Mesendoderm (in vitro differentiated cells): ENCODE results near the gene TIAL1.

Experiments used
- DNase-seq: peaks from one replicate; pipeline ENCODE4 v3.0.0; 2013
- H2AK5ac ChIP-seq: 2 replicates; pipeline ENCODE4 v1.6.1; 2013; ENCODE audit warnings: low read length, inconsistent platforms
- H2BK120ac ChIP-seq: 2 replicates; pipeline ENCODE4 v1.6.1; 2013; ENCODE audit warnings: low read depth, mild to moderate bottlenecking, low read length, moderate library complexity, mixed read lengths
- H2BK15ac ChIP-seq: replicated peaks from 2 replicates; pipeline ENCODE4 v1.6.1; 2013; ENCODE audit warnings: low read depth, mild to moderate bottlenecking, moderate library complexity
- H2BK5ac ChIP-seq: 2 replicates; pipeline ENCODE4 v1.6.1; 2013; ENCODE audit warnings: low read length, inconsistent platforms
- H3K18ac ChIP-seq: 2 replicates; pipeline ENCODE4 v1.6.1; 2013; ENCODE audit warnings: mild to moderate bottlenecking, low read length, mixed read lengths
- H3K23ac ChIP-seq: one replicate; pipeline ENCODE4 v1.6.1; 2013; ENCODE audit warnings: low read length
- H3K27ac ChIP-seq: 2 replicates; pipeline ENCODE4 v1.5.1; 2013; ENCODE audit warnings: low read depth, mild to moderate bottlenecking, inconsistent platforms, low read length, moderate library complexity
- H3K27me3 ChIP-seq: 2 replicates; pipeline ENCODE4 v1.6.1; 2013; ENCODE audit warnings: low read length, control low read depth, mild to moderate bottlenecking, inconsistent platforms; ENCODE audit not compliant: insufficient read depth, poor library complexity
- H3K36me3 ChIP-seq: 2 replicates; pipeline ENCODE4 v1.6.1; 2013; ENCODE audit warnings: low read length, inconsistent platforms; ENCODE audit not compliant: control insufficient read depth, insufficient read depth
- H3K4ac ChIP-seq: one replicate; pipeline ENCODE4 v1.6.1; 2013; ENCODE audit warnings: low read depth, mild to moderate bottlenecking, low read length, moderate library complexity
- H3K4me1 ChIP-seq: 2 replicates; pipeline ENCODE4 v1.6.1; 2013; ENCODE audit warnings: low read depth, low read length, inconsistent platforms; ENCODE audit not compliant: control insufficient read depth
- H3K4me2 ChIP-seq: 2 replicates; pipeline ENCODE4 v1.6.1; 2013; ENCODE audit warnings: low read length
- H3K4me3 ChIP-seq: 2 replicates; pipeline ENCODE4 v1.5.1; 2013; ENCODE audit warnings: mild to moderate bottlenecking, low read length
- H3K56ac ChIP-seq: one replicate; pipeline ENCODE4 v1.6.1; 2013; ENCODE audit warnings: low read length
- H3K79me1 ChIP-seq: 2 replicates; pipeline ENCODE4 v1.6.1; 2013; ENCODE audit warnings: low read length, inconsistent platforms
- H3K79me2 ChIP-seq: 2 replicates; pipeline ENCODE4 v1.6.1; 2013; ENCODE audit warnings: mild to moderate bottlenecking, low read length; ENCODE audit not compliant: control insufficient read depth, insufficient read depth
- H3K9ac ChIP-seq: 2 replicates; pipeline ENCODE4 v1.6.1; 2013; ENCODE audit warnings: low read length, inconsistent platforms
- H4K5ac ChIP-seq: one replicate; pipeline ENCODE4 v1.6.1; 2013; ENCODE audit warnings: low read length
- H4K8ac ChIP-seq: one replicate; pipeline ENCODE4 v1.6.1; 2013; ENCODE audit warnings: low read depth, mild to moderate bottlenecking, control low read depth, low read length, moderate library complexity
- WGBS: extraction: QIAGEN DNeasy Blood & Tissue Kit; methylation state at CpG from one replicate; pipeline ENCODE4 v1.1.7; 2013; ENCODE audit warnings: low lambda C conversion rate, missing lambda C conversion rate; ENCODE audit not compliant: insufficient coverage; ENCODE audit errors: extremely low coverage; 5-methylcytosine and 5-hydroxymethylcytosine counted together

TIAL1 gene

GRCh38 chr10:119526621-119527592 lies 69.9 kb downstream of the TIAL1 start:
- H4K8ac ChIP-seq: no peak overlapping the region
- no CpG with 5 or more reads among the region's 18 CpGs for WGBS

DNA sequence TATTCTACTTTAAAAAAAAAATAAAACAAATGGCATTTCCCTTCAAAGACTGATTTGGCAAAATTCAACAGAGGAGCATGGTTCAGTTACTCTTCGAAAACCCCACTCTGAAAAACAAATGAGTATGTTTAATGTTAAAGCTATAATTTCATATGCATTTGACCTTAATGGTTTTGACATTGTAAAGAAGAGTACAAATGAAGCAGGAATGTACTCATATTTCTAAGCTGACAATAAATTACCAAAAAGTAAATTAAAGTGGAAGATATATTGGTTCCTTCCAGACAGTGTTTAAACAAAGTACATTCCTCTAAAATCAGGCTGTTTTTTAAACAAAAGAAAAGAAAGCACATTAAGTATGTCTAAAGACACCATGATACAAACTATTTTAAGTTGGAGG lies 70.6 kb downstream of the TIAL1 start:
- Histone ChIP-seq H4K8ac (no peak overlapping the region), H3K23ac (no peak overlapping the region), H2BK5ac (no peak overlapping the region), H3K27me3 (no peaks in the 10 kb centered on the region), H3K4me3 (no peak overlapping the region), H3K9ac (no peak overlapping the region), H2AK5ac (no peak overlapping the region), H3K27ac (no peak overlapping the region), H4K5ac (no peak overlapping the region), H3K18ac (no peak overlapping the region), H3K4me2 (no peak overlapping the region), H3K79me1 (no peaks in the 10 kb centered on the region), H3K79me2 (no peaks in the 10 kb centered on the region), H3K4me1 (no peaks in the 10 kb centered on the region), H2BK120ac (no peak overlapping the region), H2BK15ac (no peak overlapping the region), H3K36me3 (no peaks in the 10 kb centered on the region), H3K56ac (no peak overlapping the region), H3K4ac (no peak overlapping the region)
- no peak for DNase-seq
- no CpG with 5 or more reads among the region's 1 CpG for WGBS

More at GRCh38 chr10:119526621-119527592, 69.9 kb downstream of the TIAL1 start:
- no peak overlapping the region for H2BK15ac ChIP-seq
- no peaks in the 10 kb centered on the region for H3K36me3 ChIP-seq
- H3K9ac ChIP-seq: no peak overlapping the region
- H3K27ac ChIP-seq: no peak overlapping the region
- no peak overlapping the region for H4K5ac ChIP-seq
- H3K79me1 ChIP-seq: no peaks in the 10 kb centered on the region
- H2BK5ac ChIP-seq: no peak overlapping the region
- no peak overlapping the region for H2AK5ac ChIP-seq
- no peak overlapping the region for H3K18ac ChIP-seq
- no peak overlapping the region for H3K4me2 ChIP-seq
- H3K56ac ChIP-seq: no peak overlapping the region
- H2BK120ac ChIP-seq: no peak overlapping the region
- no peaks in the 10 kb centered on the region for H3K79me2 ChIP-seq
- H3K4me1 ChIP-seq: no peaks in the 10 kb centered on the region
- H3K23ac ChIP-seq: no peak overlapping the region
- no peak overlapping the region for H3K4ac ChIP-seq
- H3K27me3 ChIP-seq: no peaks in the 10 kb centered on the region
- H3K4me3 ChIP-seq: no peak overlapping the region
- no peak for DNase-seq

DNA sequence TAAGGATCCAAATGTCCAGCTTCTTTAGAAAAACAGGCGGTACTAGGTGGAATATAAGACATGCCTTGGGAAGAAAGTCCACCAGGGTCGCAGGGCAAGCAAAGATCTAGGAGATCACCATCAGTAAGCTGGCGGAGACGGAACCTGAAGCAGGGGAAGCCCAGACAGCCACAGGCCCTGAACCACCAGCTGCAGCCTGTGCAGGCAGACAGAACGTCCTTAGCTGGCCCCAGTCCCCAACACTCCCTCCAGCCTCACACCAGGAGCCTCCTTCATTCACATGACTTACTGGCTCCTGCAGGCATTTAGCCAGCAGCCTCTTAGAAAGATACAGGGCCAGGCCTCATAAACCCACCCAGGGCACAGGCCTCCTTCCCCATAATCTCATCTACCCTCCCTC lies 71.6 kb downstream of the TIAL1 start:
- no CpG with 5 or more reads among the region's 5 CpGs for WGBS
- Histone ChIP-seq H4K8ac (no peak overlapping the region), H3K4ac (no peak overlapping the region), H3K27ac (no peak overlapping the region), H3K27me3 (no peaks in the 10 kb centered on the region), H3K79me1 (no peaks in the 10 kb centered on the region), H2AK5ac (no peak overlapping the region), H4K5ac (no peak overlapping the region), H2BK15ac (no peak overlapping the region), H3K4me1 (no peaks in the 10 kb centered on the region), H3K23ac (no peak overlapping the region), H3K56ac (no peak overlapping the region), H3K4me2 (no peak overlapping the region), H3K9ac (no peak overlapping the region), H3K18ac (no peak overlapping the region), H3K79me2 (no peaks in the 10 kb centered on the region), H3K4me3 (no peak overlapping the region), H2BK120ac (no peak overlapping the region), H3K36me3 (no peaks in the 10 kb centered on the region), H2BK5ac (no peak overlapping the region)
- DNase-seq: no peak

GRCh38 chr10:119524720-119525070 lies 72.1 kb downstream of the TIAL1 start:
- Histone ChIP-seq H3K18ac (no peak overlapping the region), H2AK5ac (no peak overlapping the region), H2BK5ac (no peak overlapping the region), H2BK15ac (no peak overlapping the region), H3K27me3 (no peaks in the 10 kb centered on the region), H4K5ac (no peak overlapping the region), H3K4me2 (no peak overlapping the region), H3K79me1 (no peaks in the 10 kb centered on the region), H3K9ac (no peak overlapping the region), H4K8ac (no peak overlapping the region), H3K4me3 (no peak overlapping the region), H3K4me1 (no peaks in the 10 kb centered on the region), H2BK120ac (no peak overlapping the region), H3K27ac (no peak overlapping the region), H3K79me2 (no peaks in the 10 kb centered on the region), H3K56ac (no peak overlapping the region), H3K4ac (no peak overlapping the region), H3K36me3 (no peaks in the 10 kb centered on the region), H3K23ac (no peak overlapping the region)
- WGBS: no CpG with 5 or more reads among the region's 13 CpGs
- DNase-seq: no peak

GRCh38 chr10:119523895-119524719 lies 72.7 kb downstream of the TIAL1 start:
- Histone ChIP-seq H3K4me3 (no peak overlapping the region), H3K4ac (no peak overlapping the region), H2BK5ac (no peak overlapping the region), H3K23ac (no peak overlapping the region), H3K4me2 (no peak overlapping the region), H3K18ac (no peak overlapping the region), H4K5ac (no peak overlapping the region), H4K8ac (no peak overlapping the region), H3K79me1 (no peaks in the 10 kb centered on the region), H2AK5ac (no peak overlapping the region), H3K36me3 (no peaks in the 10 kb centered on the region), H2BK15ac (no peak overlapping the region), H3K27ac (no peak overlapping the region), H2BK120ac (no peak overlapping the region), H3K27me3 (no peaks in the 10 kb centered on the region), H3K56ac (no peak overlapping the region), H3K9ac (no peak overlapping the region), H3K4me1 (no peaks in the 10 kb centered on the region), H3K79me2 (no peaks in the 10 kb centered on the region)
- no CpG with 5 or more reads among the region's 19 CpGs for WGBS
- DNase-seq: no peak
